GM13977 (cell line): ENCODE results near the gene DNAJC12.
"Not testable (repeated sequence)": the region's sequence is repeated elsewhere in the genome, so short reads cannot be mapped to it uniquely, and the experiment has no call there.

Experiments used
- DNase-seq: peaks from one replicate; pipeline ENCODE4 v3.0.0; 2012; ENCODE audit warnings: low spot score
- in situ Hi-C: fragments of 300-500 bp; cut with MboI; formaldehyde crosslinking; loops from one replicate; pipeline ENCODE4 v1.12.0; 2022; ENCODE audit warnings: low sequenced_read_pairs, low pct_unique_long_range_greater_than_20kb, mixed read lengths, inconsistent platforms; ENCODE audit not compliant: unreplicated experiment
- TF ChIP-seq, protein P1 (sequence below): IDR thresholded peaks from 2 replicates; pipeline ENCODE4 v1.5.1; 2012; ENCODE audit warnings: mild to moderate bottlenecking, control low read depth; ENCODE audit not compliant: insufficient read depth; ENCODE audit errors: extremely low read depth, missing control alignments

The DNAJC12 gene

DNA sequence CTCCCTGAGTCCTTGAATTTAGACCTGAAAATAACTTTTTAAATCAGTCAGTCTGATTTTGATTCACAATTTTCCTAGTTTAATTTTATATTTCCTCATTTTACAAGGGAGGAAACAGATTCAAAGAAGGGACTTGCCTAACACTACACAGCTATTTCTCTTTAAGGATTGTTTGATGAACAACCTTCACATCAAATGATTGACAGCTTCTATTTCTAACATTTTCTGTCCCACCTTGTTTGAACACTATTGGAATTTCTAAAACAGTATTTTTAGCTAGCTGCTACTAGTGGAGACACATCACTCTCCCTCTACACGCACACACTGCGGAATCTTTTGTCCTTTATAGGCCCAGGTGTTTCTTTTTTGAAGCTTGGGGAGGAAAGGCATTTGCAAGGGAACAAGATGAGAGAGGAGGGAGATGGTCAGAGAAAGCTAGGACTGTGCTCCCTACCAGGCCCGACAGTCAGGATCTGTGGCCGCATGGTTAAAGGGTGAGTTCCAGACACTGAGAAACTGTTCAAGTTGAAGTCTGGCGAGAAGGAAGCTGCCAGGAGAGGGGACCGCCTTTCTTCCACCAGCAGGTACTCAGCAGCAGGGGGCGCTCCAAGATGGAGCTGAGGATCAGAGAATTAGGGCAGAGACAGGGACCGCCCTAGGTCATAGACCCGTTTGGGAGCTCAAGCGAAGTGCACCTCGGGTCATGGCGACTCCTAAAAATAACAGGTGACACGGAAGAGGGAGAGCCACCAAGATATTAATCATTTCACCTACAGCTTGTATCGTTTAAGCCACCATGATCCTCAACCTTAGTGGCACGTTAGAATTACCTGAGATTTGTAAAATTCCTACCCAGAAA lies 49.7 kb downstream of the DNAJC12 start:
- peak; percentile 58 for DNase-seq
- TF ChIP-seq, protein P1, sequence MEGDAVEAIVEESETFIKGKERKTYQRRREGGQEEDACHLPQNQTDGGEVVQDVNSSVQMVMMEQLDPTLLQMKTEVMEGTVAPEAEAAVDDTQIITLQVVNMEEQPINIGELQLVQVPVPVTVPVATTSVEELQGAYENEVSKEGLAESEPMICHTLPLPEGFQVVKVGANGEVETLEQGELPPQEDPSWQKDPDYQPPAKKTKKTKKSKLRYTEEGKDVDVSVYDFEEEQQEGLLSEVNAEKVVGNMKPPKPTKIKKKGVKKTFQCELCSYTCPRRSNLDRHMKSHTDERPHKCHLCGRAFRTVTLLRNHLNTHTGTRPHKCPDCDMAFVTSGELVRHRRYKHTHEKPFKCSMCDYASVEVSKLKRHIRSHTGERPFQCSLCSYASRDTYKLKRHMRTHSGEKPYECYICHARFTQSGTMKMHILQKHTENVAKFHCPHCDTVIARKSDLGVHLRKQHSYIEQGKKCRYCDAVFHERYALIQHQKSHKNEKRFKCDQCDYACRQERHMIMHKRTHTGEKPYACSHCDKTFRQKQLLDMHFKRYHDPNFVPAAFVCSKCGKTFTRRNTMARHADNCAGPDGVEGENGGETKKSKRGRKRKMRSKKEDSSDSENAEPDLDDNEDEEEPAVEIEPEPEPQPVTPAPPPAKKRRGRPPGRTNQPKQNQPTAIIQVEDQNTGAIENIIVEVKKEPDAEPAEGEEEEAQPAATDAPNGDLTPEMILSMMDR = peak; percentile 88
- in situ Hi-C loops = no loop called here

DNA sequence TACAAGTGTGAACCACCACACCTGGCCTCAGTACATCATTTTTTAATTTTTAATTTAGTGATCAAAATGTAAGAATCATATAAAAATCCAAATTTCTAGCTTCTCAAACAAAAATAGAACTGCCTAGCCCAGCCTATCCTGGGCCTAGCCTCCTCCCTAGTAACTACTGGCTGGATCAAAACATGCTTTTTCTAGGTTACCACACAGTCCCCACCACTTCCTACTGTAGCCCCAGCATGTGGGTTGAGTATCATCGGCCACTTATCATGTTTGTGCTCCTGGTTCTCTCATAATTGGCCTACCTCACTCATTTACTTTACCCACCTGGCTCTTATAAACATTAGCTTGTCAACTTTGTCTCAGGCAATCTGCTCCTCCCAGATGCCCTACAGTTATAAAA lies 52.9 kb downstream of the DNAJC12 start:
- DNase-seq = no peak
- in situ Hi-C loops = no loop called here
- TF ChIP-seq, protein P1 = no peak

DNA sequence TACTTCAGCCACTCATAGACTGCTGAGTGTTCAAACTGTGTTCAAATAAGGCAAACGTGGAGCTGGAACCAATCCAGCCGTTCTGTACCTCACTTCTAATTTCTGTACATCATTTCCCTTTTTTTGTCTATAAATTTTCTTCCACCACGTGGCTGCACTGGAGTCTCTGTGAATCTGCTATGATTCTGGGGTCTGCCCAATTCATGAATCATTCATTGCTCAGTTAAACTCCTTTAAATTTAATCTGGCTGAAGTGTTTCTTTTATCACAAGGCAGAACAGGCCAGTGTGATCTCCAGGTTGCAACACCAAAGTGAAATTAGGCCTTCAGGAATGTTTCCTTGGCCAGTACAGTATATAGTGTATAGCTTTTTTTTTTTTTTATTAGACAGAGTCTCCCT lies 53.5 kb downstream of the DNAJC12 start:
- no peak for DNase-seq
- TF ChIP-seq, protein P1 = no peak
- in situ Hi-C loops = no loop called here

DNA sequence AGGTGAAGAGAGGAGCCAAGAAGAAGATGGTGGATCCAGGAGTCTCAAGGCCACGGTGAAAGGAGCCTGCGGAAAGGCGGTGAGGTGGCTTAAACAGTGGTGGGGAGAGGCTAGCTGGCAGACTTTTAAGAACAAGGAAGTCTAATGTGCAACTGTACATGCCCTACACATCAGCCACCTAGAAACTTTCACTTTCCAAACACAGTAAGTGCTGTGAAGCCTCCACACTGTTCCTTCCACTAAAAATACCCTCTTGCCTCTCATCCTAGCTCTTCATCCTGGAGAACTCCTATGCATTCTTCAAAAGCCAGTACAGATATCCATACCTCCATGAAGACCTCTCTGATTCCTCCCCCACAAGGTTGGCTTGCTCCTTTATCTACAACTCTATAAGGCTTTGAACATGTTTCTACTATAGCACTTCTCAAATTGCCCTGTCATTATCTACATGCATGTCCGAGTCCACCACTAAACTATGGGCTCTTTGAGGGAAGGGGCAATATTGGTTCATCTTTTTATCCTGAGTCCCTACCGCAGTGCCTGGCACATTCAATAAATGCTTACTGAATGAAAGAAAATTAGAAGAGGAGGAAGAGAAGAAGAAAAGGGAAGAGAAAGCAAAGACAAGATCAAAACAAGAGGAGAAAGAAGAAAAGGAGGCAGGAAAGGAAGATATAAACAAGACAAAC lies 54.2 kb downstream of the DNAJC12 start:
- TF ChIP-seq, protein P1 = no peak
- in situ Hi-C loops = no loop called here
- DNase-seq = no peak

DNA sequence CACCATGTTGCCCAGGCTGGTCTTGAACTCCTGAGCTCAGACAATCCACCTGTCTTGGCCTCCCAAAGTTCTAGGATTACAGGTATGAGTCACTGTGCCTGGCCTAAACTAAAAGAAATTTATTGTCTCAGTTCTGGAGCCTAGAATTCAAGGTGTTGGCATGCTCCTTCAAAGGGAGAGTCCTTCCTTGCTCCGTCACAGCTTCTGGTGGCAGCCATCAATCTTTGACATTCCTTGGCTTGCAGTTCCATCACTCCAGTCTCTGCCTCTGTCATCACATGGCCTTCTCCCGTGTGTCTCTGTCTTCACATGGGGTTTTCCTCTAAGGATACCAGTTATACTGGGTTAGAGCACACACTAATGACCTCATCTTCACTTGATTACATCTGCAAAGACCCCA lies 55.5 kb downstream of the DNAJC12 start:
- in situ Hi-C loops = no loop called here
- TF ChIP-seq, protein P1 = no peak
- DNase-seq = no peak

DNA sequence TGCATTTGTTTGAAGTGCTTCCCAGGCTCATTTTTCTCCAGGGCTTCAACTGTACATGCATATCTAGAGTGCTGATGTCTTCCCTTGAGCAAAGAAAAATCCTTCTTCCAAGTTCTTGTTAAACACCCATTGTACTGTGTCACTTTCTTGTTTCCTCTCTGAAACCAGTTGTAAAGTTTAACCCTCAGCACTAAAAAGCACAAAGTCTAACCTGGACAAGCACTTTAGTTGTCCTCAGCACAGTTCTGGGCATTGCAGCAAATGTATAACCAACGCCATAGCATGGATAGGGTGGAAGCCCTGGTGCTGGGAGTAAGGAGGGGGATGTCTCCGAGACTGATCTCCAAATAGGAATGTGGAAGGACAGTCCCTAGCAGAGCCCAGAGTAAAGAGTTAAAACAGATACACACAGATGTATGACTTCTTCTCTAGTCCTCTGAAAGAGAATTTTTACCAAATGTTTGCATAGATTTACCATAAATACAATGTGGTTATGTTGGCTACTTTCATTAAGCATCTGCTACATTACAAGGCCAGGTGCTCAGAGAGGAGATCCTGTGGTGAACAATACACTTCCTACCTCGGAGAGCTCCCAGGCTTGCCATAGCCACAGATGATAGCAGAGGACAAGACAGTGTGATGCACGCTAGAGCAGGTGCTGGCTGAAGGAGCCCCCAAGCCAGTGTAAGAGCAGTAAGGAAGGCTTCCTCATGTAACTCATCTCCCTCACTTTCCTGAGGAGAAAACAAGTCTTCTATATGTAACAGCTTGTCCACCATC lies 57.0 kb downstream of the DNAJC12 start:
- TF ChIP-seq, protein P1 = no peak
- DNase-seq = no peak
- in situ Hi-C loops = no loop called here

DNA sequence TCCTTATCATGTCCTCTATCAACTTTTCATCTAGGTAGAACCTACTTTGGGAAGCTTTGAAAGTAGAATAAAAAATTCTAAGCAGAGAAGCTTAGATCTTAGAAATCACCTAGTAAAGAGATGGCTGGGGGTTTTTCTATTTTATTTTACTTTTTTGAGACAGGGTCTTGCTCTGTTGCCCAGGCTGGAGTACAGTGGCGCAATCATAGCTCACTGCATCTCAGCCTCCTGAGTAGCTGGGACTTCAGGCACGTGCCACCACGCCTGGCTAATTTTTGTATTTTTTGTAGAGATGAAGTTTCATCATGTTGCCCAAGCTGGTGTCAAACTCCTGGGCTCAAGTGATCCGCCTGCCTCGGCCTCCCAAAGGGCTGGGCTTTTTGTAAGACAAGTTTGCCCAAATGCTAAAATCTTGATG lies 57.8 kb downstream of the DNAJC12 start:
- DNase-seq, in situ Hi-C loops: not testable (repeated sequence)
